ENCODE measurements around the gene STAT3. TPM values are rescaled to one million over a fixed set of nuclear protein-coding genes. Genes with fewer than 3 reads are reported as not detected.
"Not testable (repeated sequence)": the region's sequence is repeated elsewhere in the genome, so short reads cannot be mapped to it uniquely, and the experiment has no call there.

The STAT3 gene
- polyA plus RNA-seq, 1 donor, result 193 TPM

DNA sequence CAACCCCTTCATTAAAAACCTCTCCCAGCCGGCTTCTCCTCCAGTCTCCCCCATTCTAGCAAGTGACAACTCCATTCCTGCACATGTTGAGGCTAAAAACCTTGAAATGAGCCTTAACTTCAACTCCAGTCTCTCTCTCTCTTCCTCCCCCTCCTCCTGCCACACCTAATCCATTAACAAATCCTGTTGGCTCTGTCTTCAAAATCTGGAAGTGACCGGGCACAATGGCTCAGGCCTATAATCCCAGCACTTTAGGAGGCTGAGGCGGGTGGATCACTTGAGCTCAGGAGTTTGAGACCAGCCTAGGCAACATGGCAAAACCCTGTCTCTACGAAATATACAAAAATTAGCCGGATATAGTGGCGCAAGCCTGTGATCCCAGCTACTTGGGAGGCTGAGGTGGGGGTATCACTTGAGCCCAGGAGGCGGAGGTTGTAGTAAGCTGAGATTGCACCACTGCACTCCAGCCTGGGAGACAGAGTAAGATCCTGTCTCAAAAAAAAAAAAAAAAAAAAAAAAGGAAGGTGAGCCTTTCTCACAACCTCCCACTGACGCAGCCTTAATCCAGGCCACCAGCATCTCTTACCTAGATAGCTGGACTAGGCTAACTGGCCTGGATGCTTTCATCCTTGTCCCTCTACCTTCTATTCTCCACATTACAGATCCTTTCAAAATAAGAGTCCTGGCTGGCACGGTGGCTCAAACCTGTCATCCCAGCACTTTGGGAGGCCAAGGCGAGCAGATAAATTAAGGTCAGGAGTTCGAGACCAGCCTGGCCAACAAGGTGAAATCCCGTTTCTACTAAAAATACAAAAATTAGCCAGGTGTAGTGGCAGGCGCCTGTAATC, 21.8 kb downstream of the STAT3 start:
- DNase-seq; H3K4me3 ChIP-seq (ENCODE audit: low read length); H3K27ac ChIP-seq (ENCODE audit: low read length); H3K36me3 ChIP-seq (ENCODE audit: control insufficient read depth, insufficient read depth, low read length); H3K9me3 ChIP-seq (ENCODE audit: control insufficient read depth, low read depth, low read length); H3K27me3 ChIP-seq (ENCODE audit: control insufficient read depth, insufficient read depth, low read length): not testable (repeated sequence)
- peaks cover 16% of the 10 kb centered on the region for H3K4me1 ChIP-seq (ENCODE audit: control insufficient read depth, insufficient read depth, low read length)
- no CpG with 5 or more reads among the region's 13 CpGs for WGBS (ENCODE audit: insufficient coverage, low lambda C conversion rate)

DNA sequence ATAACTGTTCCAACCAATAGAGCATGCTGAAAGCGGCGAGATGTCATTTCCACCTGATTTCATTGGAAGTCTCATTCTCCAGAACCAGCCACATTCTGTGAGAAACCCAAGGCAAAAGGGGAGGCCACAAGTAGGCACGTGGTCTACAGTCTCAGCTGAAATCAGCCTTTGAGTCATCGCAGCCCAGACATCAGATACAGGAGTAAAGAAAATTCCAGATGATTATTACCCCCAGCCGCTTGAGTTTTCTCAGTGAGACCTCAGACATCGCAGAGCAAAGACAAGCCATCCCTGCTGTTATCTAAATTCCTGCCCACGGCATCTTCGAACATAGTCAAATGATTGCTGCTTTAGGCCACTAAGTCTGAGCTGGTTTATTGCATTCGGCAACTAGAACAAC, 23.1 kb downstream of the STAT3 start:
- H3K36me3 ChIP-seq (ENCODE audit: control insufficient read depth, insufficient read depth, low read length), result peaks cover 6% of the 10 kb centered on the region
- no peak overlapping the region for H3K4me3 ChIP-seq (ENCODE audit: low read length)
- H3K4me1 ChIP-seq (ENCODE audit: control insufficient read depth, insufficient read depth, low read length), result peaks cover 16% of the 10 kb centered on the region
- no peak overlapping the region for H3K27ac ChIP-seq (ENCODE audit: low read length)
- DNase-seq, result peak in 1 of 2 donors; percentile 28
- no peaks in the 10 kb centered on the region for H3K9me3 ChIP-seq (ENCODE audit: control insufficient read depth, low read depth, low read length)
- WGBS (ENCODE audit: insufficient coverage, low lambda C conversion rate), result no CpG with 5 or more reads among the region's 9 CpGs
- no peaks in the 10 kb centered on the region for H3K27me3 ChIP-seq (ENCODE audit: control insufficient read depth, insufficient read depth, low read length)

DNA sequence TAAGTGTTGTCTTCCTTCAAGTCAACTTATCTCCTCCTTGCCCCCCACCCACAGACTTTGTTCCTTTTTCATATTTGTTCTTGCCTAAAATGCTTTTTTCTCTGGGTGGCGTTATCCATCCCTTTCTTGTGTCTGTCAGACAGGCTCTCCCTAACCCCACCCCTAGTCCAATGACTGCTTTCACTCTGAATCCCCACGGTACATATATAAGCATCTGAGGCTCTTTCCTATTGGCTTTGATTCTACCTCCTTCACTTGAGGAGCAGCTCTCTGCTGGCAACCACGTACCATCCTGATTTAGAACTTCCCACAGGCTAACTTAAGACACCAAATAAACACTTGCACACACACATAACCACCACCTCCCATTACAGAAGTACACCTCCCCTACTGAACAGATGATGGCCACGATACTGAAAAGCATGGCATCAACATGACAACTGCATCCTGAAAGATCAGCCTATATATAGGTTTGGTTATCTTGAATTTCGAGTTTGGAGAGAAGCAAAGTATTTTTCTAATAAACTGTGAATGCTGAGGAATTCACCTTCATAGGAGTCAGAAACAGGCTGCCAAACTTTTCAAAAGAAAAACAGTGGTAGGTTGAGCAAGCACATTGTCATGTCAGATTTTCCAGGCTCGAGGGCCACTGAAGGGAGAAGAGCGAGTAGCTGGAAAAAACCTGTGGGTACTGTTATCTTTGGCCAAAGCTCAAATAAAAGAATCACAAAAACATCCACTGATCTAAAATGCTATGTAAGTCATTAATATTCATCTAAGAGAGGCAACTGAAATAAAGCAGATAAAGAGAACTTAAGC, 24.3 kb downstream of the STAT3 start:
- peaks cover 4% of the 10 kb centered on the region for H3K36me3 ChIP-seq (ENCODE audit: control insufficient read depth, insufficient read depth, low read length)
- no peaks in the 10 kb centered on the region for H3K27me3 ChIP-seq (ENCODE audit: control insufficient read depth, insufficient read depth, low read length)
- H3K4me3 ChIP-seq (ENCODE audit: low read length), result no peak overlapping the region
- WGBS (ENCODE audit: insufficient coverage, low lambda C conversion rate), result 57% methylated on average over 1 of the region's 7 CpGs
- no peak for DNase-seq
- H3K4me1 ChIP-seq (ENCODE audit: control insufficient read depth, insufficient read depth, low read length), result peaks cover 16% of the 10 kb centered on the region
- H3K9me3 ChIP-seq (ENCODE audit: control insufficient read depth, low read depth, low read length), result no peaks in the 10 kb centered on the region
- no peak overlapping the region for H3K27ac ChIP-seq (ENCODE audit: low read length)

DNA sequence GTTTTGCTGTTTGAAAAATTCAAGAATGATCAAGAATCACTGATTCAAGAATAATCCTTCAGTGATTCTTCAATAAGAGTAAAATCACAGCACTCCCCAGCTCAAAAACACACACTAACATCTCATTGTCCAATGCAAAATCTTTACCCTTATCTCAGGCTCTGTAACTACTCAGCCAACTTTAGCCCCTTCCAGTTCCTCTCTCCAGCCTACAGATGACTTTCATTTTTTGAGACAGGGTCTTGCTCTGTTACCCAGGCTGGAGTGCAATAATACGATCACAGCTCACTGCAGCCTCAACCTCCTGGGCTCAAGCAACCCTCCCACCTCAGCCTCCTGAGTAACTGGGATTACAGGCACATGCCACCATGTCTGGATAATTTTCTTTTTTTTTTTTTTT, 25.0 kb downstream of the STAT3 start:
- DNase-seq, result no peak
- H3K27me3 ChIP-seq (ENCODE audit: control insufficient read depth, insufficient read depth, low read length), result no peaks in the 10 kb centered on the region
- no CpG with 5 or more reads among the region's 1 CpG for WGBS (ENCODE audit: insufficient coverage, low lambda C conversion rate)
- H3K27ac ChIP-seq (ENCODE audit: low read length), result no peak overlapping the region
- H3K4me1 ChIP-seq (ENCODE audit: control insufficient read depth, insufficient read depth, low read length), result peaks cover 16% of the 10 kb centered on the region
- peaks cover 4% of the 10 kb centered on the region for H3K36me3 ChIP-seq (ENCODE audit: control insufficient read depth, insufficient read depth, low read length)
- H3K4me3 ChIP-seq (ENCODE audit: low read length), result no peak overlapping the region
- H3K9me3 ChIP-seq (ENCODE audit: control insufficient read depth, low read depth, low read length), result no peaks in the 10 kb centered on the region

DNA sequence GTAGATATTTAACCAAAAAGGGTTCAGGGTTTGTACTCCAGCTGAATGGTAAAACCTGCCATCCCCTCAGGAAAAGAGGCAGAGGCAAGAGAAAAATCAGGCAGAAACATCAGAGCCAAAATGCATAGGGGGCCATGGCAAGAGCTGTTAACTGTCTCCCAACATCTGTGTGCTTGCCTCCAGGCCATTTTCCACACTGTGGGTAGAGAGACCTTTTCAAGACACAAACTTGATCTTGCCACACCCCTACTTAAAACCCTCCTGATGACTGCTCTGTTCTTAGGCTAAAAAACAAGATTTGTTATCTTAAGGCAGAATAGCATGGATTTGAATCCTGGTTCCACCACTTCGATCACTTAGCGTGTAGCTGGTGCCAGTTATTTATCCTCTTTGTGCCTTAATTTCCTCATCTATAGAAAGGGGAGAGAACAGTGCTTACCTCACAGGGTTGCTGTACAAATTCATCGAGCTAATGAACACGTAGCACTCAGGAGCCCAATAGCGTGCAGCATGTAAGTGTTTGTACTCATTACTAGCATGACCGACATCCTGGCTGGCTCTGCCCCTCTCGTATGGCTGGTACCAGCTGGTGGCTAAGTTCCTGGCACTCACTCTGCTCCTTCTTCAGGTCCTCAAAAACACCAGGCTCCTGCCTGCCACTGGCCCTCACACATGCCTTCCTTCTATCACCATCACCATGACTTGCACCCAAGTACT, 25.8 kb downstream of the STAT3 start:
- peaks cover 14% of the 10 kb centered on the region for H3K4me1 ChIP-seq (ENCODE audit: control insufficient read depth, insufficient read depth, low read length)
- no peaks in the 10 kb centered on the region for H3K27me3 ChIP-seq (ENCODE audit: control insufficient read depth, insufficient read depth, low read length)
- no peak overlapping the region for H3K4me3 ChIP-seq (ENCODE audit: low read length)
- WGBS (ENCODE audit: insufficient coverage, low lambda C conversion rate), result 100% methylated on average over 1 of the region's 7 CpGs
- peak overlapping the region; percentile 18 for H3K27ac ChIP-seq (ENCODE audit: low read length)
- no peak for DNase-seq
- H3K9me3 ChIP-seq (ENCODE audit: control insufficient read depth, low read depth, low read length), result no peaks in the 10 kb centered on the region
- H3K36me3 ChIP-seq (ENCODE audit: control insufficient read depth, insufficient read depth, low read length), result peaks cover 4% of the 10 kb centered on the region

DNA sequence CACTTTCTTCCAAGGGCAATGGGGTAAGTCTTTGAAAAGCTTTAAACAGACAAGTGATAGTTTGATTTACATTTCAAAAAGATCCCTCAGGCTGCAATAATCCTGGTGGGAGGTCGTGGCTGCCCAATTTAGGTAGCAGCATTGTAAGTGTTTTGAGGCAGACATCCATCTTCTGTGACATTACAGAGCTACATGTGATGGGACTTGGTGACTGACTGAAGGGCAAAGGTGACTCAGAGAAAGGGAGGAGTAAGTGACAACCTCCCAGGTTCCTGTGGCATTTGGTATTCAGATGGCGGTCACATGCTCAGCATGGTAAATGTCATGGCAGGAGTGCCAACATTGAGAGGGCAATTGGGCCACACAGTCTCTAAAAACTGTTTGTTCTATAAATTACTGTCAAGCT, 26.5 kb downstream of the STAT3 start:
- Histone ChIP-seq H3K27ac (ENCODE audit: low read length) (peak overlapping the region; percentile 18), H3K36me3 (ENCODE audit: control insufficient read depth, insufficient read depth, low read length) (peaks cover 4% of the 10 kb centered on the region), H3K4me1 (ENCODE audit: control insufficient read depth, insufficient read depth, low read length) (peaks cover 10% of the 10 kb centered on the region), H3K27me3 (ENCODE audit: control insufficient read depth, insufficient read depth, low read length) (no peaks in the 10 kb centered on the region), H3K4me3 (ENCODE audit: low read length) (no peak overlapping the region), H3K9me3 (ENCODE audit: control insufficient read depth, low read depth, low read length) (no peaks in the 10 kb centered on the region)
- no CpG with 5 or more reads among the region's 2 CpGs for WGBS (ENCODE audit: insufficient coverage, low lambda C conversion rate)
- peak; percentile 36 to 63 for DNase-seq

DNA sequence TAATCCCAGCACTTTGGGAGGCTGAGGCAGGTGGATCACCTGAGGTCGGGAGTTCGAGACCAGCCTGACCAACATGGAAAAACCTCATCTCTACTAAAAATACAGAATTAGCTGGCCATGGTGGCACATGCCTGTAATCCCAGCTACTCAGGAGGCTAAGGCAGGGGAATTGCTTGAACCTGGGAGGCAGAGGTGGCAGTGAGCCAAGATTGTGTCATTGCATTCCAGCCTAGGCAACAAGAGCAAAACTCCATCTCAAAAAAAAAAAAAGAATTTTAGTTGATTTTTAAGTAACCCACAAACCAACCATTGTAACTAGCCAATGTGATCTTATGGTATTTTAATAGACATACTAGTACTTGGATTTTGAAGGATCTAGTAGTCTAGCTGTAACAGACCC, 27.9 kb downstream of the STAT3 start:
- not testable (repeated sequence) for H3K9me3 ChIP-seq (ENCODE audit: control insufficient read depth, low read depth, low read length); H3K27me3 ChIP-seq (ENCODE audit: control insufficient read depth, insufficient read depth, low read length); DNase-seq; H3K27ac ChIP-seq (ENCODE audit: low read length); H3K36me3 ChIP-seq (ENCODE audit: control insufficient read depth, insufficient read depth, low read length); H3K4me3 ChIP-seq (ENCODE audit: low read length); H3K4me1 ChIP-seq (ENCODE audit: control insufficient read depth, insufficient read depth, low read length)
- WGBS (ENCODE audit: insufficient coverage, low lambda C conversion rate), result no CpG with 5 or more reads among the region's 2 CpGs

DNA sequence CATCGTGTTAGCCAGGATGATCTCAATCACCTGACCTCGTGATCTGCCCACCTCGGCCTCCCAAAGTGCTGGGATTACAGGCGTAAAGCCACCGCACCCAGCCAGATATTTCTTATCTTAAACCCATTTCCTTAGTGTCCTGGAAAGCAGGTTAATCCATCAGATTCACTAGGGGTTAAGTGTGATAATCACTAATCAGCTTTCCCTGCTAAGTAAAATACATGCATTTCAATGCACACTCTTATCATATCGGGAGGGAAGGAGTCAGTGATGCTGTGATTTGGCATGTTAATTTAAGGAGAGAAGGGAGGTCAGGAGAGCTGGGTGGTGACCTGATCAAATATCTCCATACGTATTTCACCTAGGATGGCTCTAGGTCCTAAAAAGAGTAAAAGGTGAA, 29.1 kb downstream of the STAT3 start:
- no peak overlapping the region for H3K4me3 ChIP-seq (ENCODE audit: low read length)
- no peak overlapping the region for H3K27ac ChIP-seq (ENCODE audit: low read length)
- WGBS (ENCODE audit: insufficient coverage, low lambda C conversion rate), result 100% methylated on average over 1 of the region's 7 CpGs
- H3K9me3 ChIP-seq (ENCODE audit: control insufficient read depth, low read depth, low read length), result no peaks in the 10 kb centered on the region
- no peak for DNase-seq
- H3K27me3 ChIP-seq (ENCODE audit: control insufficient read depth, insufficient read depth, low read length), result no peaks in the 10 kb centered on the region
- H3K4me1 ChIP-seq (ENCODE audit: control insufficient read depth, insufficient read depth, low read length), result peaks cover 10% of the 10 kb centered on the region
- H3K36me3 ChIP-seq (ENCODE audit: control insufficient read depth, insufficient read depth, low read length), result peaks cover 3% of the 10 kb centered on the region

DNA sequence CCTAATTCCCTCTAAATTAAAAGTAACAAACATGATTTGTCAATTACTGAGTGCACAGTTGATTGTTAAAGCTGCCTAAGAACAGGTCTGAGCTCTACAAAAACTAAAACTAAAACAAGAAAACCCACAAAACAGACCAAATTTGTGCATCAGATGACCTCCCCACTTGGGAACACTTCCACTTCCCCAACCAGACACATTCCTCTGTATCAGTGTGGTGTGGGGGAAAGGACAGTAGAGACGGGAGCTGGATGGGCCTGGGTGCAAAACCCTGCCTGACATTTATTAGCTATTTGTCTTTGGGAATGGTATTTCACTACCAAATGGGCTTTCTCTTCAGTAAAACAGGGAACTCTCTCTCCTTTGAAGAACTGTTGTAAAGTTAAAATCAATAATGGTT, 29.8 kb downstream of the STAT3 start:
- no peak for DNase-seq
- no CpG with 5 or more reads among the region's 1 CpG for WGBS (ENCODE audit: insufficient coverage, low lambda C conversion rate)
- no peaks in the 10 kb centered on the region for H3K27me3 ChIP-seq (ENCODE audit: control insufficient read depth, insufficient read depth, low read length)

More for the DNA sequence above, 29.8 kb downstream of the STAT3 start:
- no peak overlapping the region for H3K27ac ChIP-seq (ENCODE audit: low read length)
- no peaks in the 10 kb centered on the region for H3K36me3 ChIP-seq (ENCODE audit: control insufficient read depth, insufficient read depth, low read length)
- H3K4me3 ChIP-seq (ENCODE audit: low read length), result no peak overlapping the region
- peaks cover 10% of the 10 kb centered on the region for H3K4me1 ChIP-seq (ENCODE audit: control insufficient read depth, insufficient read depth, low read length)
- no peaks in the 10 kb centered on the region for H3K9me3 ChIP-seq (ENCODE audit: control insufficient read depth, low read depth, low read length)
